DMS153 treated with DMSO at 0.1 percent for 48 hours (cell line): ENCODE measurements around the gene PCLO.
A peak's percentile ranks its signal among the peaks of the same experiment; 100 is the strongest.

ENCODE experiments used
- DNase-seq: peaks from one replicate; lab custom pipeline; 2025; ENCODE audit not compliant: unreplicated experiment; lab: John Stamatoyannopoulos, UW

The PCLO gene, protein sequence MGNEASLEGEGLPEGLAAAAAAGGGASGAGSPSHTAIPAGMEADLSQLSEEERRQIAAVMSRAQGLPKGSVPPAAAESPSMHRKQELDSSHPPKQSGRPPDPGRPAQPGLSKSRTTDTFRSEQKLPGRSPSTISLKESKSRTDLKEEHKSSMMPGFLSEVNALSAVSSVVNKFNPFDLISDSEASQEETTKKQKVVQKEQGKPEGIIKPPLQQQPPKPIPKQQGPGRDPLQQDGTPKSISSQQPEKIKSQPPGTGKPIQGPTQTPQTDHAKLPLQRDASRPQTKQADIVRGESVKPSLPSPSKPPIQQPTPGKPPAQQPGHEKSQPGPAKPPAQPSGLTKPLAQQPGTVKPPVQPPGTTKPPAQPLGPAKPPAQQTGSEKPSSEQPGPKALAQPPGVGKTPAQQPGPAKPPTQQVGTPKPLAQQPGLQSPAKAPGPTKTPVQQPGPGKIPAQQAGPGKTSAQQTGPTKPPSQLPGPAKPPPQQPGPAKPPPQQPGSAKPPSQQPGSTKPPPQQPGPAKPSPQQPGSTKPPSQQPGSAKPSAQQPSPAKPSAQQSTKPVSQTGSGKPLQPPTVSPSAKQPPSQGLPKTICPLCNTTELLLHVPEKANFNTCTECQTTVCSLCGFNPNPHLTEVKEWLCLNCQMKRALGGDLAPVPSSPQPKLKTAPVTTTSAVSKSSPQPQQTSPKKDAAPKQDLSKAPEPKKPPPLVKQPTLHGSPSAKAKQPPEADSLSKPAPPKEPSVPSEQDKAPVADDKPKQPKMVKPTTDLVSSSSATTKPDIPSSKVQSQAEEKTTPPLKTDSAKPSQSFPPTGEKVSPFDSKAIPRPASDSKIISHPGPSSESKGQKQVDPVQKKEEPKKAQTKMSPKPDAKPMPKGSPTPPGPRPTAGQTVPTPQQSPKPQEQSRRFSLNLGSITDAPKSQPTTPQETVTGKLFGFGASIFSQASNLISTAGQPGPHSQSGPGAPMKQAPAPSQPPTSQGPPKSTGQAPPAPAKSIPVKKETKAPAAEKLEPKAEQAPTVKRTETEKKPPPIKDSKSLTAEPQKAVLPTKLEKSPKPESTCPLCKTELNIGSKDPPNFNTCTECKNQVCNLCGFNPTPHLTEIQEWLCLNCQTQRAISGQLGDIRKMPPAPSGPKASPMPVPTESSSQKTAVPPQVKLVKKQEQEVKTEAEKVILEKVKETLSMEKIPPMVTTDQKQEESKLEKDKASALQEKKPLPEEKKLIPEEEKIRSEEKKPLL (N-terminal part only)

DNA sequence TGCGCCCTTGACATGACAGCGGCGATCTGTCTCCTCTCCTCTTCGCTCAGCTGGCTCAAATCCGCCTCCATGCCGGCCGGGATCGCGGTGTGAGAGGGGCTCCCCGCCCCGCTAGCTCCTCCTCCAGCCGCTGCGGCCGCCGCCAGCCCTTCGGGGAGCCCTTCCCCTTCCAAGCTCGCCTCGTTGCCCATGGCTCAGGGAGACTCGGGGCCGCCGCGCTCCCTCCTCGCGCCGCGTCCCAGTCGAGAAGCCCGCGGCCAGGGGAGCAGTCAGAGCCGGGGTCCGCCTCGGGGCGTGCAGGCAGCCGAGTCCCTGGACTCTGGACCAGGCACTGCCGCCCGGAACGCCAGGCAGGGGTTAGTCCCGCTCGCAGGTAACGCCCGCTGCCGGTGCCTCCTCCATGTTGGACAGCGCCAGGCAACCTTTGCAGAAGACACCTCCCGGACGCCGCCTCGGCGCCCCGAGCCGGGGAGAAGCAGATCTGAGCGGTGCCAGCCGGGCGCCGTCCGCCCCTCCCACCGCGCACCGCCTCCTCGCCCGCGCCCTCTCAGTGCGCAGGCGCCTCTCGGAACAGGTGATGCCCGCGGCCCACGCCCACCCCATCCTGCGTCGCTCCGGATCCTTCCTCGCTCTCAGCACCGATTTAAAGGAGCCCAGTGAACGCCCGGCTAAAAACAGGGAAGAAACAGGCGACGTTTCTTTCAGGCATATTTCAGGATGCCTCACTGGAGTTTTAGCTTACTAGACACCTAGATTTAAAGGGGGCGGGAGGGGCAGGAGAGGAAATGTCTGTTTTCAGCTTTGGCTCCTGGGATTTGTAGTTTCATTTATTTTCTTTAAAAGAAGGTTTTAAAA, at the start of gene PCLO:
Gene PCLO, minus strand, starts transcription at position 483 of the 855 bp plus-strand sequence. Its CDS starts 292 bp downstream, at position 191.
- DNase-seq: peak; percentile 93

DNA sequence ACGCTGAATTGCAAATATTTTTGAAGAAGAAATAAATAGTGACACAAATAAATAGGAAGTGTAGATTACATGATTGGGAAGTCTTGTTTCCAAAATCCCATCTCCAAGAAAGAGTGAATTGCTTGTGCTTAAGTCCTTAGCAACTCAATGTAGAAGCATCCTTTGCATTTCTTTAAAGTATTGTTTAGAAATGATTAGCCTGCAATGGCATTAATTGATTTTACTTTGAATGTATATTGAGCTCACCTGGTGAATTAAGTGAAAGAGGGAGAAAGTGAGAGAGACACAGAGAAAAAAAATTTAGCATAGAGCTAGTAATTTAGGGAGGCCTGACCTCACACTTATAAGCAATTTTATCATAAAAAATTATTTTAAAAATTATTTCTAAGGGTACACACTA, 49.0 kb upstream of the PCLO start:
- DNase-seq: no peak

DNA sequence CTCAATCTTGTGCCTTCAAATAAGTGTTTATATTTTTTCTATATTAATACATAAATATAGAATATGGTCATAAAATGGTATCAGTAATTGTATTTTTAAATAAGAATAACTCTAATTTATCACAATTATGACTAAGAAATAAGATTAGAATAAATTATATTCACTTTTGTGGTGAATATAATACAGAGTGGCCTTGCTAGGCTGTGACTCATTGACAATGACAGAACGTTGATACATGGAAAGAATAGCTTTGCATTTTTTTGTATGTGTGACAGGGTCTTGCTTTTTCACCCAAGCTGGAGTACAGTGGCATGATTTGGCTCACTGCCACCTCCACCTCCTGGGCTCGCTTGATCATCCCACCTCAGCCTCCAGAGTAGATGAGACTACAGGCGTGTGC, 47.8 kb upstream of the PCLO start:
- no peak for DNase-seq

DNA sequence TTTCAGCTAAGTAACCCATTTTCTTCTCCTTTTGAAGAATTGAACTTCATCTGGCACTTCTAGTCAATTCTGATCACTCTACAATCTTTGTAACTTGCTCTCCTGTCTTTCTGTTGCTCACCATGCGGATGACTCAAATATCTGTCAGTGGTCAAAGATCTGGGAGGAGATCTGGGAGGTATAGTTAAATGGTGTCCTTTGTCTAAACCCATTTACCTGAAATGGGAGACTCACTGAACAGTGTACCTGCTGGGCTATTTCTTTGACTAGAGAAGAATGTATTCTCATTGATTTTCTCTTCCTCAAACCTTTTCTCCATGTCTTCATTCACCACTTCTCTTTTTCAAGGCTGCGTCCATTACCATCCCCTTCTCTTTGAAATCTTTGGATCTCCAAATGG, 42.0 kb upstream of the PCLO start:
- no peak for DNase-seq

DNA sequence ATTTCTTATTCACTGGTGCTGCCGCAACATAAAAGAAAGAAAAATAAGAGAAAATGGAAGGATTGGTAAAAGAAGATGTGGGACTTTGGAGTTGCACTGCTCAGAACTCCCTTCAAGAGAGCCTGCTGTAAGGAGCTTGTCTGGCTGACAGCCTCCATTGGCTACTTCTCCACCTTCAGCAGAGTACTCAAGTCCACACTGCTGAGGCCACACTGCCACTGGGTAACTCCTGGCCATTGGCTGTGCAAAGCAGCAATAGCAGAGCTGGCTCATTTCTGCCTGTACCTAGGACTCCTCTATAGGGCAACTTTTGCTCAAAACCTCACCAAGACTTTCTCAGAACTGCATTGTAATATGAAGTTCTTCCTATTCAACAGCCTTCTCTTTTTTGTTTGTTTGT, 38.7 kb upstream of the PCLO start:
- DNase-seq: no peak

DNA sequence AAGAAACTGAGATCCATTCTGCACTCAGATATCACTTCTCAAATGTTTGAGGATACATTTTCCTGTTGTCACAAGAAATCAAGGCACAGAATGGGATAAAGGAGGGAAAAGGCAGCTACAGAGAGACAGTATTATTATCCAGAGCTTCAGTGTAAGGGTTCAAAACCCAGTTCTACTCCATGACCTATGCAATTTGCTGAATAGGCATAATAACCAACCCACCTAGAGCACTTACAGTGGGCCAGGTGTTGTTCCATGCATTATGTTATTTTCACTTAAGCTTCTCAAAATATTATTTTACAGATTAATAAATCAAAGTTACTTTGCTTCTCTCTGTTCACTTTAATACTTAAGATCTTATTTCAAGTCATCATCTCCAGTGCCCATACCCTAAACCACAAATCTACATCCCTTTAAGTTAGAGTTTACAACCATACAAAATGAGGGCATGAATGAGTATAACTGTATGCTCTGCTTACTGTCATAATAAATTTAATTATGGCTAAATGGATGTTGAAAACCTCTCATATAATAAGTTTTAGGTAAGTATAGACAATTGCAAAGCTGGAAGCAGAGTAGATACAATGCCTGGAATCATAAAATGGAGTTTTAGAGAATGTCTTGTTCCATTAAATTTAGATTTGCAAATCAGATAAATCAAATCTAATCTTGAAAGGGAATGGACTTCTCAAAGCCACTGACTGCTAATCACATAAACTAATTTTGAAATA, 28.1 kb upstream of the PCLO start:
- DNase-seq: no peak

DNA sequence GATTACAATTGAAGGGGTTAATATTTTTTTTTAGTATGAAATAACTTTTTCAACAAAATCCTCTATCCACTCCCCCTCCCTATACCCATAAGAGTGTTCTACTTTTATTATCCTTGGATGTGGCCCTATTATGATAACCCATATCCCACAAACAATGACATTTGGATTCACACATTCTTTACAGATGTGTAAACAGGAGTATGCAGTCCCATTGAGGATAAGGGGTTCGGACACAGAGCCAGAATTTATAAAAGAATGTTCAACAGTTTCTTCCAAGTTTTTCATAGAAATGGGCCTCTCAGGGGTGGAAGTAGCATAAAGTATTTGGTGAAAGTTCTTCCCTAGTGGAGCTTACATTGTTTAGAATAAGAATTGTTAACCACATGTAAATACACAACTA, 16.1 kb upstream of the PCLO start:
- no peak for DNase-seq

DNA sequence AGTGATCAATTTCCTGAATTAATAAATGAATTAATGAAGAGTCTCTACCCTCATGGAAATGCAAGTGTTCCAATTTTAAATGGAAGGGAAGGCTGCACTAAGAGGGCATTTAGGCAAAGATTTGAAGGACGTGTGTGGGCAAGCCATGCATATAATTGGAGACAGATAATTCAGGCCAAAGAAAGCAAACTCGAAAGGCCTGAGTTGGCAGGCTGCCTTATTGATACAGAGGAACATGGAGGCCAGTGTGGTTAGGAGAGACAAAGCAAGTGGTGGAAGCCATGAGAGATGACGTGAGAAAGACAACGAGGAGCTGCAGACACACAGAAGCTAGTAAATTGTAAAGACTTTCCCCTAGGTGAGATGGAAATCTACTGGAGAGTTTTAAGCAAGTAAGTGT, 15.4 kb upstream of the PCLO start:
- DNase-seq: peak; percentile 40

DNA sequence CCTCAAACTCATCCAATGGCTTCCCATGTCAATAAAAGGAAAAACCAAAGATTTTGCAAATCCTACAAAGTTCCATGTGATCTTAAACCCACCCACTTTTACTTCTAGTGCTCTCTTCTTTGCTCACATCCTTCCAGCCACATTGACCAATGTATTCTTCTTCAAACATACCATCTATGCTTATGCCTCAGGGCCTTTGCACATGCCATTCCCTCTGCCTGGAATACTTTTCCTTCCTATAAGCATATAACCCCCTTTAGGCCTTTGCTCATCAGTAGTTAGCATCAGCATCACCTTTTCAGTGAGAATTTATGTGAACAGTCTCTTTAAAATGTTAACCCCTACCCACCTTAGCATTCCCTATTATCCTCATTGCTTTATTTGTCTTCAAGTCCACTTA, 11.0 kb upstream of the PCLO start:
- no peak for DNase-seq

DNA sequence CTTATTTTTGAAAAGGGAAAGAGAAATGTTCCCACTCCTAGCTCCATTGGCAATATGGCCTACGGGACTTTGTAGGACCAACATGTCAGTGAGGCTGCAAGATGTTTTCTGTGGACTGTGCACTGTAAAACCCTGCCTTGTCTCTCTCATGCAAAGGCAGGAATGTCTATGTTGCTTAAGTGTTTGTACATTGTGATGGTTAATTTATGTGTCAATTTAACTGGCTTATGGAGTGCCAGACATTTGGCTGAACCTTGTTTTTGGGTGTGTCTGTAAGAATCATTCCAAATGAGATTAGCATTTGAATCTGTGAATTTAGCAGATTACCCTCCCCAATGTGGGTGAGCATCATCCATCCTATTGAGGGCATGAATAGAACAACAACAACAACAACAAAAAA, 4.1 kb upstream of the PCLO start:
- no peak for DNase-seq

DNA sequence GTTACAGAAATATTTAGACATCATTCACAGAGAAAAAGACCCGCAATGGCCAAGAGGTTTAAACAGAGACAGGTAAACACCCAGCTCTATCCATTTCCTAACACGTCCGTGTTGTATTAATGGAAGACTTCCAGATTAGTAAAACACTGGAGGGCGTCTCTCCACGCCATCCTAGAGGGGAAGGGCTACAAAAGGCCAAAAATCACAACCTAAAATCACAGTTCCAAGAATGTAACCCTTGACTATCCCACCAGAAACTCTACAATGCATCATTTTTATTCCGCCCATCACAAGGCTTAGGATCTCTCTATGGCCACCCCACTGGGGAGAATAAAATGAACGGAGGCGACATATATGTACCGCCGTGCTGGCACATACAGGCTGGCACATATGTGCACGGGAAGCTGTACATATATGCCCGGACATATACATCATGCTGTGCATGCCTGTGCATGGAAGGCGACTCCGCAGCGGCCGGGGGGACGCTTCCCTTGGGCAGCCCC, 734 bp downstream of the PCLO start:
- no peak for DNase-seq

DNA sequence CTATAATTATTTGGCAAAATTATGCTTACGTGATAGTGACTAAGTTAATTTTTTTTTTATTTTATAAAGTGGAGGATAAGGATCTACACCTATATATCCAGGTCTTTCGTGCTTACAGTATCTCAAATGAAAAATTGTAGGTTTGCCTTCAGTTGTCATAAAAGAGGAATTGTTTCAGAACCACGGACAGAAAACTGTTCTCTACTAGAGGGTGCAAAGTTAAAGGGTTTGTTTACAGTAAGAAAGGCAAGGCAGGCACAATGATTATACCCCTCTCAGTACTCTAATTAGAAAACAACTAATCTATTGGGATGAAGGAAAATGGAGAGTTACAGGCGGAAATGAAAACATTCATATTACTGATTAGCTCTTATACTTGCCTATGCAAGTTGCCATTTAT, 1.5 kb downstream of the PCLO start:
- no peak for DNase-seq

DNA sequence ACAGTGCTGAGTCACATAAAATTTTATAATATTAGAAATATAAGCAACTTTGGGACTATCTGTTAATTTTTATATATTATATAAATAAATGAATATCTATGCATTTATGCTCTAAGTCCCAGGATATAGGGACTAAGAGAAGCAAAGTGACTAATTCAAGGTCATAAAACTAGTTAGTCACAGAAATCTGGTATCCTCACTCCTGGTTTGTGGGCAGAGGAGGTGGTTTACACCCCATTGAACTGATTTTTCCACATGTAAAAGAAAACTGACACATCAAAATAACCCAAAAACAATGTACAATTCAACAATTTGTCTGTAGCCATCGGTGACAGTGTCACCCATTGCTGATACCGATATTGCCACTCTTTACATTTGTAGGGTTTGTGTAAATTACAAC, 3.0 kb downstream of the PCLO start:
- no peak for DNase-seq

DNA sequence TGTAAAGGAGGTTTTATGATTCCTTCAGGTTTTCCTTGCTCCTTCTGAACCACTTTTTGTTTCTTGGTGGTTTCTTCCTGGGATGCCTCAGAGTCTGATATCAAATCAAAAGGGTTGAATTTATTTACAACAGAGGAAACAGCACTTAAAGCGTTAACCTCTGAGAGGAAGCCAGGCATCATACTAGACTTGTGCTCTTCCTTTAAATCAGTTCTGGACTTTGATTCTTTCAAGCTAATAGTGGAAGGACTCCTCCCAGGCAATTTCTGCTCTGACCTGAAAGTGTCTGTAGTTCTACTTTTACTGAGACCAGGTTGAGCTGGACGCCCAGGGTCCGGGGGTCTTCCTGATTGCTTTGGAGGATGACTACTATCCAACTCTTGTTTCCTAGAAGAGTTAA, 6.7 kb downstream of the PCLO start:
- no peak for DNase-seq

DNA sequence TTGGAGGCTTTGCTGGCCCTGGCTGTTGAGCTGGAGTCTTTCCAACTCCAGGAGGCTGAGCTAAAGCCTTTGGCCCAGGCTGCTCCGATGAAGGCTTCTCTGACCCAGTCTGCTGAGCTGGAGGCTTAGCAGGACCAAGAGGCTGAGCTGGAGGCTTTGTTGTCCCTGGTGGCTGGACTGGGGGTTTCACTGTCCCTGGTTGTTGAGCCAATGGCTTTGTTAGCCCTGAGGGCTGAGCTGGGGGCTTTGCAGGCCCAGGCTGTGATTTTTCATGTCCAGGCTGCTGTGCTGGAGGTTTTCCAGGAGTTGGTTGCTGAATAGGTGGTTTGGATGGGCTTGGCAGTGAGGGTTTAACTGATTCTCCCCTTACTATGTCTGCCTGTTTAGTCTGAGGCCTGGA, 7.3 kb downstream of the PCLO start:
- no peak for DNase-seq

DNA sequence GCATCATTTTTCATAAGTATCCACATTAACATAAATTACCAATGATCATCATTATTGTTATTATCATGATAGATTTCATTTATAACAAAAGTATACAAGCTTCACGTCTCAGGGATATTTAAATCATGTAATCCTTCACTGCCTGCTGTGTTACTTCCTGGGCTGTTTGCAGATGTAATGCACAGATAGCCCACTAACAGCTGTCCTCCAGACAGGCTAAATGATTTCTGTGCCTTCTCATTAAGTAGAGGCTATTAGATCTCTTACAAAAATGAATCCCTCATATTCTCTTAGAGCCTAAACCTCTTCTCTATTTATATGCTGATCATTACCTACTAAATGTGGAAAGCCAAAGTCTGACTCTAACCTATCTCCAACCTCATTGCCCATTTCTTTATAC, 9.3 kb downstream of the PCLO start:
- DNase-seq: no peak

DNA sequence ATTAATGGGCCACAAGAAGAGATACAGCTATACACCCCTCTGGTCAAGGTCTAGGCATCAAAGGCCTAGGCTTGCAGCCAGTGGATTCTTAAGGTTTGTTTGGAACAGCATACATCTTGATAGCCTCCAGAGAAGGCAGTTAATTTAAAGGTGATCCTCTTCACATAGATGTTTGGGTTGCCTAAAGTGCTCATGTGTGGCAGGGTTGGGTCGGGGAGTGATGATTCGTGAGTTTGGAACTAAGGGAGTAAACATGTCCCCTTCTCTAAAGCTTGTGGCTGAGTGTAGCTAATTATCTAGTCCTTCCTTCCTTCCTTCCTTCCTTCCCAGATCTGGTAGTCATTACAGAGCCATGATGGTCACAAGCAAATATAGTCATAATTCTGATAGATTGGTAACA, 12.4 kb downstream of the PCLO start:
- no peak for DNase-seq

DNA sequence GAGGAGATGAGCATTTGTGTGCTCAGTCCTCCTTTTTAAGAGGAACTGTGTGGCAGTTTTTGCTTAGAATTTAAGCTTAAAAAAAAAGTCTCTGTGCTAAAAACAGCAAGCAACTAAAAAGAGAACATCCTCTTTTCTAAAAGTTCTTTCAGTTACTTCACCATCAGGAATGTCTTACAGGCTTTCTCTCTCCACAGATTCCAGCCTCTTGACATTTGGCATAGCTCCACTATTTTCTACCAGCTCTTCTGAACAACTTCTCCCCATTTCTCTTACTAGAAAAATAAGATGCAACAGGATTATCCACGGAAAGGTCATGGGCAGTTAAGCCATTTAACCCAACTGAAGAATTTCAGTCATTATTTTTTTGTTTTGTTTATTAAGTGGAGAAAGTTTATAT, 13.2 kb downstream of the PCLO start:
- no peak for DNase-seq

DNA sequence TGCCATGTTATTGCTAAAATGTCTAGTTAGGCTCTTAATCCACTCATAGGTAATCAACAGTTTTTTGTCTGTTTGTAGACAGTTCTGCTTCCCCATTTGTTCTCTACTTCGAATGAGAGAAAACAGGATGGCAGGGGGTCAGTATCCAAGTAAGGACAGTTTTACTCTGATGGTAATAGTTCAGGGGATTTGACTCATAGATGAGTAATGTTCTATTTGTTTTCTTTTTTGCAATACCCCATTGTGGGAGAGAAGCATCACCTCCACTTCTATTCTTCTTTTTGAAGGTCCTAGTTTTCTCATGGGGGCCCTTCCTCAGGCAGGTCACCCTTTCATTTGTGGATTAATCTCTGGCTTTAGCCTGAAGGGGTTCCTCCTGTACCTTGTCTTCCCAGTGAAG, 13.9 kb downstream of the PCLO start:
- no peak for DNase-seq

DNA sequence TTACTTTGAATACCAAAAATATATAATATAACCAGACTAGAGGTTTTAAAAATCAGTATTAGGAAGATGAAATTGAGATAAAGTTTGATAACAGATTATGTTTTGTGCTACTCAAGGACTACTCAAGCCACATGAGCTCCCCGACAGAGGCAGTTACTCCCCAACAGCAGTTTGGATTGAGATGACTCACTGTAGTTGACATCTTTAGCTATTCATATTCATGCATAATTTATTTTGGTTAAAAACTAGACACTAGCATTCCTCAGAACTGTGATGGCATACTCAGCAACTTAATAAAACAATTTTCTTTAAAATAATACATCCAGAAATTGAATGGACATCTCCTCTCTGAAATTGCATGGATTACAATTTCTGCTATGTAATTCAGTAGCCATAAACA, 19.6 kb downstream of the PCLO start:
- no peak for DNase-seq
